Liver (tissue), 9 donors: Measurements from ENCODE around the gene PLEKHA6. TPM values are rescaled to one million over a fixed set of nuclear protein-coding genes. Genes with fewer than 3 reads are reported as not detected.

Source experiments
- DNase-seq: peaks from one replicate; pipeline ENCODE4 v3.0.0-alpha.2; 2017; ENCODE audit warnings: low spot score
- H3K27ac ChIP-seq, 2 donors: one replicate each; pipeline ENCODE4 v1.7.0; 2013; ENCODE audit warnings: inconsistent platforms in 2 of 2, low read length in 2 of 2, control low read depth in 1 of 2, low read depth in 1 of 2, mild to moderate bottlenecking in 1 of 2
- H3K27me3 ChIP-seq, 4 donors: one replicate each; pipeline versions ENCODE4 v1.6.1 to v1.7.0; 2013; ENCODE audit warnings: low read length in 3 of 4, inconsistent platforms in 1 of 4, mild to moderate bottlenecking in 1 of 4, moderate library complexity in 1 of 4; ENCODE audit not compliant: control insufficient read depth in 4 of 4, insufficient read depth in 4 of 4
- H3K36me3 ChIP-seq, 4 donors: one replicate each; pipeline versions ENCODE4 v1.6.1 to v1.7.0; 2013; ENCODE audit warnings: low read length in 3 of 4, mild to moderate bottlenecking in 3 of 4, low read depth in 1 of 4, moderate library complexity in 1 of 4; ENCODE audit not compliant: control insufficient read depth in 4 of 4, insufficient read depth in 3 of 4
- H3K4me1 ChIP-seq, 4 donors: one replicate each; pipeline versions ENCODE4 v1.6.1 to v1.7.0; 2013; ENCODE audit warnings: low read length in 3 of 4, mild to moderate bottlenecking in 3 of 4, moderate library complexity in 1 of 4; ENCODE audit not compliant: control insufficient read depth in 4 of 4, insufficient read depth in 4 of 4
- H3K4me3 ChIP-seq, 3 donors: one replicate each; pipeline versions ENCODE4 v1.6.1 to v1.7.0; 2013; ENCODE audit warnings: low read length in 3 of 3, control low read depth in 1 of 3, low read depth in 1 of 3, mild to moderate bottlenecking in 1 of 3
- H3K9ac ChIP-seq, 2 donors: one replicate each; pipeline ENCODE4 v1.7.0; 2013; ENCODE audit warnings: low read length in 2 of 2, mild to moderate bottlenecking in 2 of 2, moderate library complexity in 2 of 2, control low read depth in 1 of 2, low read depth in 1 of 2
- H3K9me3 ChIP-seq, 4 donors: one replicate each; pipeline versions ENCODE4 v1.6.1 to v1.7.0; 2013; ENCODE audit warnings: low read length in 3 of 4; ENCODE audit not compliant: control insufficient read depth in 4 of 4
- ATF3 ChIP-seq: IDR thresholded peaks from 2 replicates; pipeline ENCODE4 v1.6.1; 2016; ENCODE audit warnings: antibody characterized with exemption
- CTCF ChIP-seq: fragments of 150-350 bp; IDR thresholded peaks from 2 replicates; pipeline ENCODE4 v1.5.1; 2017; ENCODE audit warnings: improper control_type of control experiment, low read depth, low read length; ENCODE audit not compliant: missing input control
- EGR1 ChIP-seq, 2 donors: IDR thresholded peaks; 2 replicates each; pipeline ENCODE4 v1.6.1; 2016 to 2018; ENCODE audit warnings: antibody characterized with exemption in 2 of 2, low read depth in 2 of 2
- FOXA1 ChIP-seq: IDR thresholded peaks from 2 replicates; pipeline ENCODE4 v1.6.1; 2016; ENCODE audit warnings: antibody characterized with exemption
- FOXA2 ChIP-seq: IDR thresholded peaks from 2 replicates; pipeline ENCODE4 v1.6.1; 2016; ENCODE audit warnings: antibody characterized with exemption
- GABPA ChIP-seq, 2 donors: IDR thresholded peaks in 1 of 2; conservative IDR thresholded peaks in 1 of 2; 2 replicates each; pipeline ENCODE4 v1.6.1; 2016; ENCODE audit warnings: antibody characterized with exemption in 2 of 2, mild to moderate bottlenecking in 1 of 2, moderate library complexity in 1 of 2
- HNF4A ChIP-seq, 2 donors: conservative IDR thresholded peaks; 2 replicates each; pipeline ENCODE4 v1.6.1; 2016; ENCODE audit warnings: antibody characterized with exemption in 2 of 2, mild to moderate bottlenecking in 2 of 2
- HNF4G ChIP-seq: IDR thresholded peaks from 2 replicates; pipeline ENCODE4 v1.6.1; 2016; ENCODE audit warnings: antibody characterized with exemption
- JUND ChIP-seq, 2 donors: IDR thresholded peaks; 2 replicates each; pipeline ENCODE4 v1.6.1; 2016; ENCODE audit warnings: antibody characterized with exemption in 2 of 2
- MAX ChIP-seq: IDR thresholded peaks from 2 replicates; pipeline ENCODE4 v1.6.1; 2016; ENCODE audit warnings: antibody characterized with exemption
- NR2F2 ChIP-seq: IDR thresholded peaks from 2 replicates; pipeline ENCODE4 v1.6.1; 2016; ENCODE audit warnings: antibody characterized with exemption
- RAD21 ChIP-seq, 2 donors: IDR thresholded peaks; 2 replicates each; pipeline ENCODE4 v1.6.1; 2016; ENCODE audit warnings: antibody characterized with exemption in 2 of 2, mild to moderate bottlenecking in 2 of 2
- REST ChIP-seq: IDR thresholded peaks from 2 replicates; pipeline ENCODE4 v1.6.1; 2016; ENCODE audit warnings: antibody characterized with exemption, mild to moderate bottlenecking
- RXRA ChIP-seq, 2 donors: IDR thresholded peaks; 2 replicates each; pipeline ENCODE4 v1.6.1; 2017 to 2018; ENCODE audit warnings: antibody characterized with exemption in 2 of 2, mild to moderate bottlenecking in 1 of 2
- SP1 ChIP-seq: IDR thresholded peaks from 2 replicates; pipeline ENCODE4 v1.6.1; 2018; ENCODE audit warnings: antibody characterized with exemption, mild to moderate bottlenecking
- TAF1 ChIP-seq: conservative IDR thresholded peaks from 2 replicates; pipeline ENCODE4 v1.6.1; 2016; ENCODE audit warnings: antibody characterized with exemption, mild to moderate bottlenecking
- YY1 ChIP-seq: IDR thresholded peaks from 2 replicates; pipeline ENCODE4 v1.6.1; 2016; ENCODE audit warnings: antibody characterized with exemption, mild to moderate bottlenecking
- ZBTB33 ChIP-seq: IDR thresholded peaks from 2 replicates; pipeline ENCODE4 v1.6.1; 2016; ENCODE audit warnings: antibody characterized with exemption
- WGBS: extraction: QIAGEN DNeasy Blood & Tissue Kit; methylation state at CpG from one replicate; pipeline ENCODE4 v1.1.7; 2013; 5-methylcytosine and 5-hydroxymethylcytosine counted together
- polyA plus RNA-seq, 2 donors: library from polyadenylated mRNA; stranded (reverse) in 1 of 2; unstranded in 1 of 2; fragments of 200-250 nt in 1 of 2; fragments of >200 nt in 1 of 2; fragmentation: Nextera tagmentation in 1 of 2; extraction: Ambion mirVana in 1 of 2; gene quantifications; one replicate each; pipeline versions ENCODE4 v1.2.1 to v1.2.3, GENCODE V29; 2013 to 2015
- total RNA-seq, 2 donors: library from RNA; depleted of rRNA; stranded (reverse); fragments of >200 nt; gene quantifications; one replicate each; pipeline ENCODE4 v1.2.3, GENCODE V29; 2014
- donor health status: healthy.
- donor health status: healthy.
- donor health status: healthy.
- donor health status: healthy.
- donor health status: healthy.

PLEKHA6 gene
- total and polyA plus RNA-seq, 4 donors = 5.3 to 12.8 (median 7.6) TPM

GRCh38 chr1:204383163-204383904 lies 23.6 kb upstream of the PLEKHA6 start:
- Histone ChIP-seq H3K4me1 (peaks cover 0 to 2% (median 2%) of the 10 kb centered on the region in 4 donors), H3K36me3 (no peaks in the 10 kb centered on the region), H3K9me3 (no peaks in the 10 kb centered on the region), H3K27ac (no peak overlapping the region), H3K9ac (no peak overlapping the region), H3K27me3 (no peaks in the 10 kb centered on the region), H3K4me3 (no peak overlapping the region)
- 74% methylated on average over 5 of the region's 5 CpGs for WGBS
- no peak for DNase-seq
- TF ChIP-seq SP1 (no peak), HNF4G (no peak), MAX (no peak), FOXA1 (no peak), ZBTB33 (no peak), REST (no peak), RAD21 (IDR thresholded peaks at IDR 0.05) (no peak), RXRA (IDR thresholded peaks at IDR 0.05) (no peak), TAF1 (no peak), GABPA (IDR thresholded peaks at IDR 0.05 in 1 of 2, conservative IDR thresholded peaks at IDR 0.05 in 1 of 2) (no peak), JUND (IDR thresholded peaks at IDR 0.05) (no peak), EGR1 (IDR thresholded peaks at IDR 0.05; ENCODE audit: low read depth in 2 of 2) (no peak), FOXA2 (no peak), ATF3 (no peak), CTCF (no peak), NR2F2 (no peak), HNF4A (conservative IDR thresholded peaks at IDR 0.05) (no peak), YY1 (no peak)
